BE2C (cell line): Measurements from ENCODE around the gene TTLL7. TPM values are rescaled to one million over a fixed set of nuclear protein-coding genes. Genes with fewer than 3 reads are reported as not detected.
A peak's percentile ranks its signal among the peaks of the same experiment; 100 is the strongest.

Experiments
- DNase-seq: peaks from one replicate; pipeline ENCODE4 v3.0.0-alpha.2; 2020
- H3K27me3 ChIP-seq: fragments of 250-450 bp; sonication (Bioruptor Pico); 2 replicates; pipeline ENCODE4 v1.5.1; 2020; ENCODE audit warnings: mild to moderate bottlenecking
- H3K36me3 ChIP-seq: fragments of 250-450 bp; sonication (Bioruptor Pico); 2 replicates; pipeline ENCODE4 v1.5.1; 2020; ENCODE audit warnings: mild to moderate bottlenecking
- H3K4me1 ChIP-seq: fragments of 250-450 bp; sonication (Bioruptor Pico); 2 replicates; pipeline ENCODE4 v1.5.1; 2020
- H3K4me3 ChIP-seq: 2 replicates; pipeline ENCODE4 v1.5.1; 2011; ENCODE audit warnings: low read depth, low read length
- H3K9me3 ChIP-seq: fragments of 250-450 bp; sonication (Bioruptor Pico); 2 replicates; pipeline ENCODE4 v1.5.1; 2020
- CTCF ChIP-seq: IDR thresholded peaks from 2 replicates; pipeline ENCODE4 v1.5.1; 2012; ENCODE audit warnings: mild to moderate bottlenecking, low read depth, low read length
- polyA plus RNA-seq: library from polyadenylated mRNA; unstranded; fragments of >200 nt; gene quantifications from one replicate; pipeline ENCODE4 v1.2.1, GENCODE V29; 2012; ENCODE audit warnings: low read depth, missing spikeins; ENCODE audit not compliant: insufficient read length, insufficient read depth

TTLL7 gene
- polyA plus RNA-seq = 3.8 TPM

- Histone ChIP-seq H3K4me3 (peak within 1 kb of the TSS; percentile 76), H3K36me3 (no peaks in the 10 kb centered on the region), H3K27me3 (no peaks in the 10 kb centered on the region), H3K9me3 (no peaks in the 10 kb centered on the region), H3K4me1 (no peaks in the 10 kb centered on the region)
- TF ChIP-seq CTCF = no peak
- DNase-seq = peak; percentile 83
Observed at GRCh38 chr1:83998498-83999315, at the start of gene TTLL7. TTLL7 (minus strand) TSS chr1:83999132; CDS start chr1:83952211, 46,921 bp downstream.

DNA sequence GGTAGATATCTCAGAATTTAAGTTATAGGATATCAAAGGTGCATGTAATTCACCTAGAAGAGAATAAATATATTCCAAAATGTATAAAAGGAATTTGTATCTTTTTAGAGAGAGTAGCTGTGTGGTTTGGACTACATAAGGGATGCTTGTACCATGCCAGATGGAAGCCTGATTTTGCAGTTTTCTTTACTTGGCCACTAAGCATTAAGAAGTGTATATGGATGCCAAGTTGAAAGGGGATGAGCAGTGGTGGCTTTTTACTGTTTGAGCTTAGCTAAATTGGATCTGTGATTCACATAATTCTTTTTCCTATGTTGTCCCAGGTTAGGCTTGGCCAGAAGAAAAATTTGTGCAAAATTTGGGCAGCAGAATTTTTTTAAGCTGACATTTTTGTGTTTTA lies 43.5 kb upstream of the TTLL7 start:
- no peaks in the 10 kb centered on the region for H3K4me1 ChIP-seq
- no peak for TF ChIP-seq CTCF
- H3K4me3 ChIP-seq = no peak overlapping the region
- H3K36me3 ChIP-seq = no peaks in the 10 kb centered on the region
- DNase-seq = no peak
- H3K27me3 ChIP-seq = no peaks in the 10 kb centered on the region
- no peaks in the 10 kb centered on the region for H3K9me3 ChIP-seq

DNA sequence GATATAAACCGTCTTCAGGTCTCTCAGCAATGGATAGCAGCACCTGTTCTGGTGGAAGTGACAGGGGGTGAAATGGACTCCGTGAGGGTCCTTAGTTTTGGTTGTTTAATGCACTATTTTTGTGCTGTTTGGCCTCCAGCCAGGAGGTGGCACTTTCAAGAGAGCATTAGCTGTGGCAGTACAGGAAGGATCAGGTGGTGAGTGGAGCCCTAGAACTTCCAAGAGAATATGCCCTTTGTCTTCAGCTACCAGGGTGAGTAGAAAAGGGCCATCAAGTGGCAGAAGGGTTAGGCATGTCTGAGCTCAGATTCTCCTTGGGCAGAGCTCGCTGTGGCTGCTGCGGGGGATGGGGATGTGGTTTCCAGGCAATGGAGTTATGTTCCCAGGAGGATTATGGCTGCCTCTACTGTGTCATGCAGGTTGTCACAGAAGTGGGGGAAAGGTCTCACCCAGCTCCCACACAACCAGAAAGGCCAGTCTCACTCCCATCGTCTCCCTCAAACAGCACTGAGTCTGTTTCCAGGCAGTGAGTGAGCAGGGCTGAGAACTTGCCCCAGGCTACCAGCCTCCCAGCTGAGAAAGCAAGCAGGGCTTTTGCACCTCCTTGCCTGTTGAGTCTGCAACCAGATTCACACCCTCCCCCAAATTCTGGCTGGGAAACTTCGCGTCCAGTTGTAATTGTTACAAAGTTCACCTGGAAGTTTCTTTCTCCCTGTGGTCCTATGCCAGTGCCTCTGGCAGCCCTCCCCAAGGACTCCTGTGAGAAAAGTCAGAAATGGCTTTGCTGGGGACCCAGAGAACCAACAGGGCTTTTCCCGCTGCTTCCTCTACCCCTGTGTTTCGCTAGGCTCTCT lies 39.1 kb upstream of the TTLL7 start:
- no peaks in the 10 kb centered on the region for H3K27me3 ChIP-seq
- H3K4me1 ChIP-seq = no peaks in the 10 kb centered on the region
- H3K36me3 ChIP-seq = no peaks in the 10 kb centered on the region
- TF ChIP-seq CTCF = no peak
- H3K4me3 ChIP-seq = no peak overlapping the region
- H3K9me3 ChIP-seq = no peaks in the 10 kb centered on the region
- no peak for DNase-seq

DNA sequence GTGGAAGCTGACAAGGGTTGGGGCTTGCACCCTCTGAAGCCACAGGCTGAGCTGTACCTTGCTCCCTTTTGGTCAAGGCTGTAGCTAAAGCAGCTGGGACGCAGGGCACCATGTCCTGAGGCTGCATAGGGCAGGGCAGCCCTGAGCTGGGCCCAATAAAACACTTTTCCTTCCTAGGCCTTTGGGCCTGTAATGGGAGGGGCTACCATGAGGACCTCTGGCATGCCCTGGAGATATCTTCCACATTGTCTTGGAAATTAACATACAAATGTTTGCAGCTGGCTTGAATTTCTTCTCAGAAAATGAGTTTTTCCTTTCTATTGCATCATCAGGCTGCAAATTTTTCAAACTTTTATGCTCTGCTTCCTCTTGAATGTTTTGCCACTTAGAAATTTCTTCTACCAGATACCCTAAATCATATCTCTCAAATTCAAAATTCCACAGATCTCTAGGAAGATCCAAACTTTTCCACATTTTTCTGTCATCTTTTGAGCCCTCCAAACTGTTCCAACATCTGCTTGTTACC lies 32.9 kb upstream of the TTLL7 start:
- no peak for TF ChIP-seq CTCF
- H3K36me3 ChIP-seq = no peaks in the 10 kb centered on the region
- no peak for DNase-seq
- H3K27me3 ChIP-seq = no peaks in the 10 kb centered on the region
- no peaks in the 10 kb centered on the region for H3K9me3 ChIP-seq
- H3K4me3 ChIP-seq = no peak overlapping the region
- no peaks in the 10 kb centered on the region for H3K4me1 ChIP-seq

DNA sequence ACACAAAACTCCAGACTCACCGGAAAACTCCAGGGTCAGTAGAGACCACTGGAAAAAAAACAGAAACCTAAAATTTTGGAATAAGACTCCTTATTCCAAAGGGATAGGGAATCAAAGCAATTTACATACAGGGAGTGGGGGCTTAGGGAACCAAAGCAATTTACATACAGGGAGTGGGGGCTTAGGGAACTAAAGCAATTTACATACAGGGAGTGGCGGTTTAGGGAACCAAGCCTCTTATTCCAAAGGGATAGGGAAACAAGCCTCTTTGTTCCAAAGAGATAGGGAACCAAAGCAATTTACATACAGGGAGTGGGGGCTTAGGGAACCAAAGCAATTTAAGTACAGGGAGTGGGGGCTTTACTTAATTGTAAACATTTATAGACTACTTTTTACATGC lies 28.4 kb upstream of the TTLL7 start:
- Histone ChIP-seq H3K27me3 (no peaks in the 10 kb centered on the region), H3K9me3 (no peaks in the 10 kb centered on the region), H3K36me3 (no peaks in the 10 kb centered on the region), H3K4me1 (no peaks in the 10 kb centered on the region), H3K4me3 (no peak overlapping the region)
- no peak for TF ChIP-seq CTCF
- no peak for DNase-seq
